Keratinocyte (primary cell): Measurements from ENCODE around the gene TEX26. TPM values are rescaled to one million over a fixed set of nuclear protein-coding genes. Genes with fewer than 3 reads are reported as not detected.

Experiments used
- DNase-seq: peaks from one replicate; pipeline ENCODE4 v3.0.0-alpha.2; 2011; ENCODE audit warnings: low read depth, missing footprints, low spot score
- FAIRE-seq: peaks from 2 replicates; lab custom pipeline; 2011; peaks lifted over from hg19 to GRCh38; lab: Jason Lieb, UNC
- H2AFZ ChIP-seq: 2 replicates; pipeline ENCODE4 v1.6.0; 2012; ENCODE audit warnings: low read length, control low read depth, inconsistent platforms; ENCODE audit not compliant: control insufficient read depth
- H3K27ac ChIP-seq: 2 replicates; pipeline ENCODE4 v1.5.1; 2011; ENCODE audit warnings: low read length; ENCODE audit not compliant: control insufficient read depth, insufficient read depth
- H3K27me3 ChIP-seq: 3 replicates; pipeline ENCODE4 v1.6.0; 2011; ENCODE audit warnings: low read length; ENCODE audit not compliant: control insufficient read depth, insufficient read depth; ENCODE audit errors: extremely low read depth
- H3K36me3 ChIP-seq, 2 experiments: 2 replicates in 1 of 2; 3 replicates in 1 of 2; pipeline ENCODE4 v1.5.1; 2011; ENCODE audit warnings: low read length in 2 of 2, mild to moderate bottlenecking in 1 of 2; ENCODE audit not compliant: control insufficient read depth in 2 of 2, insufficient read depth in 2 of 2; ENCODE audit errors: extremely low read depth in 1 of 2
- H3K4me1 ChIP-seq: 3 replicates; pipeline ENCODE4 v1.5.1; 2011; ENCODE audit warnings: low read length; ENCODE audit not compliant: control insufficient read depth, insufficient read depth; ENCODE audit errors: extremely low read depth
- H3K4me2 ChIP-seq: 3 replicates; pipeline ENCODE4 v1.6.0; 2011; ENCODE audit warnings: low read depth, low read length; ENCODE audit not compliant: control insufficient read depth, insufficient read depth; ENCODE audit errors: extremely low read depth
- H3K4me3 ChIP-seq, 3 experiments: fragments of 200-600 bp in 1 of 3; sonication (generic) in 1 of 3; 2 replicates in 2 of 3; 3 replicates in 1 of 3; pipeline ENCODE4 v1.5.1; 2011 to 2016; ENCODE audit warnings: low read length in 3 of 3, mild to moderate bottlenecking in 3 of 3, control low read depth in 2 of 3, inconsistent platforms in 1 of 3, low read depth in 1 of 3, mixed read lengths in 1 of 3, mixed run types in 1 of 3, moderate library complexity in 1 of 3; ENCODE audit not compliant: control insufficient read depth in 2 of 3, insufficient read depth in 2 of 3; ENCODE audit errors: extremely low read depth in 1 of 3
- H3K79me2 ChIP-seq: 2 replicates; pipeline ENCODE4 v1.6.0; 2012; ENCODE audit warnings: low read length; ENCODE audit not compliant: control insufficient read depth, insufficient read depth
- H3K9ac ChIP-seq: 3 replicates; pipeline ENCODE4 v1.6.0; 2011; ENCODE audit warnings: low read length; ENCODE audit not compliant: control insufficient read depth, insufficient read depth; ENCODE audit errors: extremely low read depth
- H3K9me1 ChIP-seq: 3 replicates; pipeline ENCODE4 v1.6.0; 2011; ENCODE audit warnings: low read length; ENCODE audit not compliant: control insufficient read depth, insufficient read depth; ENCODE audit errors: extremely low read depth
- H3K9me3 ChIP-seq: 2 replicates; pipeline ENCODE4 v1.5.1; 2012; ENCODE audit warnings: low read depth, low read length; ENCODE audit not compliant: control insufficient read depth
- H4K20me1 ChIP-seq: 3 replicates; pipeline ENCODE4 v1.6.0; 2011; ENCODE audit warnings: low read length; ENCODE audit not compliant: control insufficient read depth, insufficient read depth; ENCODE audit errors: extremely low read depth
- CTCF ChIP-seq, 3 experiments: IDR thresholded peaks in 1 of 3; conservative IDR thresholded peaks in 1 of 3; optimal IDR thresholded peaks in 1 of 3; 2 replicates in 2 of 3; 3 replicates in 1 of 3; pipeline versions ENCODE3 to v1.5.1; 2011; ENCODE audit warnings: low read length in 3 of 3, mild to moderate bottlenecking in 3 of 3, moderate library complexity in 2 of 3, control low read depth in 1 of 3, inconsistent platforms in 1 of 3; ENCODE audit not compliant: insufficient read depth in 2 of 3; ENCODE audit errors: extremely low read depth in 1 of 3
- EZH2 ChIP-seq: IDR thresholded peaks from one replicate; pipeline ENCODE4 v1.6.1; 2012; ENCODE audit warnings: inconsistent platforms, mild to moderate bottlenecking, low read length, moderate library complexity
- dilution Hi-C: fragments of 300-500 bp; cut with MboI; formaldehyde crosslinking; loops from one replicate; pipeline ENCODE4 v1.7.0; 2020; ENCODE audit warnings: low sequenced_read_pairs; ENCODE audit not compliant: extremely low pct_ligation_motif_present
- polyA plus RNA-seq, 5 experiments: library from polyadenylated mRNA; depleted of rRNA in 3 of 5; stranded (reverse) in 3 of 5; stranded (forward) in 1 of 5; unstranded in 1 of 5; fragments of >200 nt; gene quantifications; 1 replicate in 1 of 5; 2 replicates in 3 of 5; 3 replicates in 1 of 5; pipeline versions ENCODE4 v1.2.1 to v1.2.3, GENCODE V29; 2011 to 2012; ENCODE audit warnings: missing spikeins in 2 of 5, low read depth in 1 of 5, low replicate concordance in 1 of 5

Gene TEX26
- polyA plus RNA-seq, 1 donor (not counting 4 experiments of a cell fraction or from before 2014, with no cell fraction given), result not detected

GRCh38 chr13:30968846-30969245 lies 36.4 kb downstream of the TEX26 start:
- DNase-seq (no peak), FAIRE-seq (no peak)
- H4K20me1 ChIP-seq, result no peaks in the 10 kb centered on the region
- H3K9ac ChIP-seq, result no peak overlapping the region
- no peak overlapping the region for H3K27ac ChIP-seq
- no peaks in the 10 kb centered on the region for H3K9me3 ChIP-seq
- peaks cover 3% of the 10 kb centered on the region for H3K4me1 ChIP-seq
- no peaks in the 10 kb centered on the region for H3K36me3 ChIP-seq
- H3K79me2 ChIP-seq, result no peaks in the 10 kb centered on the region
- no peak overlapping the region for H3K4me2 ChIP-seq
- no peaks in the 10 kb centered on the region for H3K27me3 ChIP-seq
- TF ChIP-seq CTCF (optimal IDR thresholded peaks at IDR 0.05 in 1 of 3, IDR thresholded peaks at IDR 0.05 in 1 of 3, conservative IDR thresholded peaks at IDR 0.05 in 1 of 3; ENCODE audit: extremely low read depth in 1 of 3, insufficient read depth in 2 of 3, low read length in 3 of 3) (no peak), EZH2 (no peak)
- dilution Hi-C loops, result no loop called here
- H2AFZ ChIP-seq, result no peak overlapping the region
- H3K4me3 ChIP-seq, result no peak overlapping the region
- no peaks in the 10 kb centered on the region for H3K9me1 ChIP-seq

- DNase-seq, result no peak
- H3K4me2 ChIP-seq, result no peak overlapping the region
- no peak for FAIRE-seq
- no peak overlapping the region for H3K9ac ChIP-seq
- H3K9me3 ChIP-seq, result no peaks in the 10 kb centered on the region
- H2AFZ ChIP-seq, result no peak overlapping the region
- H3K79me2 ChIP-seq, result no peaks in the 10 kb centered on the region
- H4K20me1 ChIP-seq, result no peaks in the 10 kb centered on the region
- no peak overlapping the region for H3K4me3 ChIP-seq
- dilution Hi-C loops, result no loop called here
- no peak overlapping the region for H3K27ac ChIP-seq
- no peaks in the 10 kb centered on the region for H3K9me1 ChIP-seq
- no peaks in the 10 kb centered on the region for H3K27me3 ChIP-seq
- H3K4me1 ChIP-seq, result peaks cover 5% of the 10 kb centered on the region
- TF ChIP-seq EZH2 (no peak), CTCF (optimal IDR thresholded peaks at IDR 0.05 in 1 of 3, IDR thresholded peaks at IDR 0.05 in 1 of 3, conservative IDR thresholded peaks at IDR 0.05 in 1 of 3; ENCODE audit: extremely low read depth in 1 of 3, insufficient read depth in 2 of 3, low read length in 3 of 3) (no peak)
- H3K36me3 ChIP-seq, result no peaks in the 10 kb centered on the region
Measured at GRCh38 chr13:30971575-30971974, 39.1 kb downstream of the TEX26 start.
